GM18907 (cell line): Measurements from ENCODE around the gene GSX2.
"Not testable (repeated sequence)": the region's sequence is repeated elsewhere in the genome, so short reads cannot be mapped to it uniquely, and the experiment has no call there.

ENCODE experiments used
- ATAC-seq: cut with Tn5 transposase; IDR thresholded peaks from one replicate; pipeline ENCODE4 v1.9.1; 2021; ENCODE audit warnings: mild to moderate bottlenecking, moderate library complexity; ENCODE audit not compliant: unreplicated experiment

GSX2 gene

DNA sequence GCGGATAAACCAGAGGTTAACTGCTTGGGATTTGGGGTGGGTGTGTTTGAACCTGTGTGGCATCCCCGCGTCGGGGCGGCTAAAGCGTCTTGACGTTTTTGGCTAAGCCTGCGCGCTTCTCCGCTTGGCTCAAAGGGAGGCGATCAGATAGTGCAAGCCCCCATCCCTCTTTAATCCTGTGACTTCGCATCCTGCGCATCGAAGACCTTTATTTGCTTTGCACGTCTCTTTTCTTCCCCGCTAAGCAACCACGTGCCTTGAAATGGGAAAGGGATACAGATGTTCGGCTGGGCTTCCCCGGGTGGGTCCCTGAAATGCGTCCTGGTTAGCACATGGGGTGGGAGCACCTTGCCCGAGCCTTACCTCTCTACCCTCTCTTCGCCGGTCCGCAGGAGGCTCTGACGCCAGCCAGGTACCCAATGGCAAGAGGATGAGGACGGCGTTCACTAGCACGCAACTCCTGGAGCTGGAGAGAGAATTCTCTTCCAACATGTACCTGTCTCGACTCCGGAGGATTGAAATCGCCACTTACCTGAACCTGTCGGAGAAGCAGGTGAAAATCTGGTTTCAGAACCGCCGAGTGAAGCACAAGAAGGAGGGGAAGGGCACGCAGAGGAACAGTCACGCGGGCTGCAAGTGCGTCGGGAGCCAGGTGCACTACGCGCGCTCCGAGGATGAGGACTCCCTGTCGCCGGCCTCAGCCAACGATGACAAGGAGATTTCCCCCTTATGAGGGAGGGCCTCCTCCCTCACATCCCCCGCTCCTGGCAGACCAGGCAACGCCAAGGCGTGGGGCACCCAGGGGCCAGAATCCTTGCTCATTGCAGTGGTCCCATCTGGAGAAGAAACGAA is 1.5 kb downstream of the GSX2 start:
- no peak for ATAC-seq

DNA sequence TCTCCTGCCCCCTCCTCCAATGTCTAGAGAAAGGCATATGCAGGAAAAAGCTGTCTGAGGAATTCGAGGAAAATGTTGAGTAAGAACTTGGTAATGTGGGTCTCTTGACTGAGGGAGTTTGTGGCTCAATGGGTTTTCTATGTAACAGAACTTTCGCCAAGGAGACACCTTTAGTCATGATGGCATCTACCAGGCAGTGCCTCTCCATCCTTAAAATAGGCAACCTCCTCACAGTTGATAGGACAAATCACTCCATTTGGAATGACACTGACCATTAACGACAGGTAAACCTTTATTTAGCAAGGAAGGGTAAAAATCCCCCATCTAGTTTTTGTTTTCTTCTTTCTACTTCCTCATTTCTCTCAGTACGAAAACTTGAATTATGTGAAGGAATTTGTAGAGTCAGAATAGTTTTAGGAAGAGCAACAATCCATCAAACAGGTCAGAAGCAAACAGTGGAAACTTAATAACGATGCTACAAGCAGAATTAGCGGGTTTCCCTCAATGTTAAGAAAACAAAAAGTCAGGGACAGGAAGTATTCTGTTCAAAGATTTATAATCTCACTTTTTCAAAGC is 2.7 kb downstream of the GSX2 start:
- ATAC-seq: no peak

DNA sequence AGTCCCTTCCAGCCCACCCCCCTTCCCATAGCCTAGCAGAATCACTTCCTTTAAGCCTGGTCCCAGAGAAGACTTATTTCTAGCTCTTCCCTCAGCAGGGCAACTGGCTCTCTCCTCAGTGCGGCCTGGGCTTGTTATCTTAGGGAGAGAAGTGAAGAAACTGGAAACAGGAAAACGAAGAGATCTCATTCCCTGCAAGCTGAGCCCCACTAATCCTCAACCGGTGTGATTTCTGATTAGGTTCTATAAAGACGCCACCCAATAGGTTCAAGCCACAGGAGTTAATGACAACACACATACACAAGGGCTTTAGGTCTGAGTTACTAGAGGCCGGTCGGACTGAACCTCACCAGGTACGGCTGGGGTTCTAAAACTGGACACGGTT is 3.2 kb downstream of the GSX2 start:
- ATAC-seq: no peak

DNA sequence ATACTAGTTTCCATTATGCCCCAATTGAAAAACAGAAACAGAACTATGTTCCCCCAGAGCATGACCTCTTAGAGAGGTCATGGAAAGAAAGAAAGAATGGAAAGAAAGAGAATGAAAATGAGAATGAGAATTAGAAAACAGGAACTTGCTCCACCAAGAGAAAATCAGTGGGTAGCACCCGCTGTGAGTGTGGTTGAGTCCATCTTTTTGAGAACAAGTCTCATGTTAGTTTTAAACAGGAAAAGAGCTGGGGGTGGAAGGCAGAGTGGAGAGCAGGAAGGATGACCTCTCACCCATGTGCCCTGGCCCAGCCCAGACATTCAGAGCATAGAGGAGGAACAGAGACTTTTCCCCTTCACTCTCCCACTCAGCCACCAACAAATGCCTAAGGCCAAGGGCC is 4.9 kb downstream of the GSX2 start:
- ATAC-seq: peak; percentile 30

DNA sequence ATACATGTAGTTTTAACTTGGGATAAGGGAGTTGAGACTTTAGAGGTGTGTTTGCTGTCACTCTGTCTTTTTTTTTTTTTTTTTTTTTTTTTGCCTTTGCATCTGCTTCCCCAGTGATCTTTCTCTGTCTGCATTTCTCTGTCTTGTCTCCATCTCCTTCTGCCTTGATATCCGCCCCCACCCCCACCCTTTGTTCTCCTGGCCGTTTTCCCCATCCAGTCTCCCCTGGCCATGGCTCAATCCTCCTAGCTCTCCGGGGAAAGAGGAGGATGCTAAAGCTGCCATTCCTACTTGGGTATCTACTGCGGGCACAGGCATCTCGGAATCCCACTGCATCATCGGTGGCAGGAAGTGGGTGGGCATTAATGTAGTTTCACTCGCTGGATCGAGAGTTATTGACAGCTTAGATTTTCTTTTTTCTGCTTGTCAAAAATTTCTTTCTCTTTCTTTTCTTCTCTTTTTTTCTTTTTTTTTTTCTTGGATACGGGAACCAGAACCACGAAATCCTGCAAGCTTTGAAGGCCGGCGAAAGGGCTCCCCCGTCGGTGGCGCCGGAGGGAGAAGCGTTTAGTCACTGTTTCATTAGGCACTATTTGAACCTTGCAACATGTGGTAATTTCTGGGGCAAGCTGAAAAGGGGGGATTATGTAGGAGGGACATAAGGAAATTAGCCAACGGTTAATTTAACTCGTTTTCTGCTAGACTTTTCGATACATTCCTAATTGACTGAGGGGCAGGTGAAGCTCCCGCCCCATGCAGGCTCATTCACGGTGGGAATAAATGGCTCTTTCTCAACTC is 8.2 kb downstream of the GSX2 start:
- ATAC-seq: no peak

DNA sequence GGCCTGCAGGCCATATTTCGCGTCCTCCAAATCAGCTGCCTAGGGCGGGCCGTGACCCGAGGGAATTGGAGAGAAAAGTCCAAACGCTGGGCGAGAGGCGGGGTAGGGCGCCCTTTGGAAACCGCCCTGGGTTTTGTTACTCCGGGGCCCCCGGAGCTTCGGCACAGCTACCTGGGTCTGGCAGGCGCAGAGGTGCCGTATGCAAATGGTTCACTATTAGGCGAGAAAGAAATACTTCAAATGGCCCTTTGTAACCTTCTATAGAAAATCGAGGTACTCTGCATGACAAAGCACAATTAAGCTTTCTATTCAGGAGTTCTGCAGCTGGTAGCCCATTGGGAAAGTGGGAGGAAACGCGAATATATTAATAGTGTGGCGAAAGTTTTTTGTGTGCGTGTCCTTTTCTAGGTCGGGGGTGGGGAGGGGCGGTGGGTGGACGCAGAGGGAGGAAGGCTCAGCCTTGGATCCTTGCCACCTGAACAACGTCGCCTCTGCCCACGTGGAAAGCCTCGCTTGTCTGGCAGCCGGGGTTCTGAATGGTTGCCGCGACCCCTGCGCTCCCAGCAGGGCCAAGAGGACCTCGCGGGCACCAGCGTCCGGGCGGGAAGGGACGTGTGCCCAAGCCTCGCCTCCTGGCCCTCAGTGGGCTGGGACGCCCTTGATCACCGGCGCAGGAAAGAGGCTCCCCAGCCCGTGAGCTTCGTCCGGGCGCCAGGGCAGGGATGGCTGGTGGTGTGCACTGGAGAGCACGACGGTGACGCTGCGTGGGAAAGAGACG is 9.5 kb downstream of the GSX2 start:
- ATAC-seq: no peak

DNA sequence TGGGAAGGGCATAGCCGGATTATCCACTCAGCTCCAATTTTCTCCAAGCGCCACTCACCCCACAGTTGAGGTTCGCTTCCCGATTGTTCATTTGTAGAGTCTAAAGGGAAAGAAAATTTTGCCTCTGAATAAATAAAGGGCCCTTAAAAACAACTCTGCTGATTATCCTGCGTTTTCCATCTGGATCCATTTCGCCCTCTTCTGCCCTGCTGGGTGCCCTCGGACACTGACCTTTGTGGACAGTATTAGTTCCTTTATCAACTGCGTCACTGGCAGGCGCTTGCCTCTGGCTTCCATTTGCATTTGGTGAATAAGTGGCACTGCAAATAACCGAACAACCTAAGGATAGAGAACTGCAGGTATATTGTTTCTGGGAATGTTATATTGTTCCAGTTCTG is 10.1 kb downstream of the GSX2 start:
- no peak for ATAC-seq

DNA sequence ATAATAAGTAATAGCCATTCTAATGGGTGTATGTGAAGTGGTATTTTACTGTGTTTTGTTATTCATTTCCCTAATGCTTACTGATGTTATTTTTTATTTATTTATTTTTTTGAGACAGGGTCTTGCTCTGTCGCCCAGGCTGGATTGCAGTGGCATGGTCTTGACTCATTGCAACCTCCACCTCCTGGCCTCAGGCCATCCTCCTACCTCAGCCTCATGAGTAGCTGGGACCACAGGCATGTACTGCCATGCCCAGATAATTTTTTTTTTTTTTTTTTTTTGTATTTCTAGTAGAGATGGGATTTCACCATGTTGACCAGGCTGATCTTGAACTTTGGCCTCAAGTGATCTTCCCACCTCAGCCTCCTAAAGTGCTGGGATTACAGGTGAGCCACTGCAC is 13.2 kb downstream of the GSX2 start:
- not testable (repeated sequence) for ATAC-seq

DNA sequence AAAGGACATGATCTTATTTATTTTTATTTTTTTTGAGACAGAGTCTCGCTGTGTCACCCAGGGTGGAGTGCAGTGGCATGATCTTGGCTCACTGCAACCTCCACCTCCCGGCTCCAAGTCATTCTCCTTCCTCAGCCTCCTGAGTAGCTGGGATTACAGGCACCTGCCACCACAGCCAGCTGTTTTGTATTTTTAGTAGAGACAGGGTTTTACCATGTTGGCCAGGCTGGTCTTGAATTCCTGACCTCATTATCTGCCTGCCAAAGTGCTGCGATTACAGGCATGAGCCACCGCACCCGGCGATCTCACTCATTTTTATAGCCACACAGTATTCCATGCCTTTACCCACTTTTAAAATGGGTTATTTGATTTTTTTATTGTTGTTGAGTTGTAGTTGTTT is 16.3 kb downstream of the GSX2 start:
- ATAC-seq: not testable (repeated sequence)

DNA sequence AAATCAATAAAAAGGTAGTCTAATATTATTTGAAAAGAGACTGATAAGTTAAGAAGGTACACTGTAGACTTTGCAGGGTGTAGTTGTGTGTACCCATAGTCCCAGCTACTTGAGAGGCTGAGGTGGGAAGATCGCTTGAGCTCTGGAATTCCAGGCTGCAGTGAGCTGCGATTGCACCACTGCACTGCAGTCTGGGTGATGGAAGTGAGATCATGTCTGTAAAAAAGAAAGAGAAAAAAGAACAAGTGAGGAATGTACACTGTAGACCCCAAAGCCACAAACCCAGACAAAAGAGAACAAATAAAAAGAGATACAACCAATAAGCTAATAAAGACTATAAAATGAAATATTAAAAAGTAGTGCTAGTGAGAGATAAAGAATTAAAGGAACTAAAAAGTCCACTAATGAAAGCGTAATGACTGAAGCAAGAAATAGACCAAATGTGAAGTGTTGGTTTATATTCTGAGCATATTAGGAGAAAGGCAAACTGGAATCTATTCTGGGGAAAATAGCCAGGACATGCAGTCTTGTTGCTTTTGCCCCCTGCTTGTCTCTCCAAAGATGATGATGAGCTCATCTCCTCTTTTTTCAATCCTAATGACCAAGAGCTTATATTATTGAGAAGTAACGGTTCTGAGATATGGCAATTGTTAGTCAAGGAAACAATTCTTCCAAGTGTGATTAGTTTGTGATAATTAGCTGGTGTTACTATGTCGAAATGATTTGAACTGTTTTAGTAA is 19.1 kb downstream of the GSX2 start:
- no peak for ATAC-seq

DNA sequence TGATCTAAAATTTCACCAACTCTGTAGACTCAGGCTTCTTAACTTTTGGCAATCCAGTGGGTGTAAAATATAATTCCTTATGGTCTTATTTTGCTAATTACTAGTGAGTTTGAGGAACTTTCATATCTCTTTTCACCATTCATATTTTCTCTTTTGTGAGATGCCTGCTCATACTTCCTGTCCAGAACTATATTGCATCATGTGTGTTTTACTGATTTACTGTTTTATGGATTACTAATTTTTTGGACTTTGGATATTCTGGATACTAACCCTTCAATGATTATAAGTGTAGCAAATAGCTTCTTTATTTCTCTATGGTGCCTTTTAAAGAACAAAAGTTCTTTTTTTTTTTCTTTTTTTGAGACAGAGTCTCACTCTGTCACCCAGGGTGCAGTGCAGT is 20.6 kb downstream of the GSX2 start:
- no peak for ATAC-seq

DNA sequence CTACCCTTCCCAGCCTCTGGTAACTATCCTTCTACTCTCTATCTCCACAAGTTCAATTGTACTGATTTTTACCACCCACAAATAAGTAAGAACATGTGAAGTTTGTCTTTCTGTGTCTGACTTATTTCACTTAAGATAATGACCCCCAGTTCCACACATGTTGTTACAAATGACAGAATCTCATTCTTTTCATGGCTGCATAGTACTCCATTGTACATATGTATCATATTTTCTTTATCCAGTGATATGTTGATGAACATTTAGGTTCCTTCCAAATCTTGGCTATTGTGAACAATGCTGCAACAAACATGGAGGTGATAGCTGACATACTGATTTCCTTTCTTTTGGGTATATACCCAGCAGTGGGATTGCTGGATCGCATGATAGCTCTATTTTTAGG is 27.7 kb downstream of the GSX2 start:
- ATAC-seq: no peak

DNA sequence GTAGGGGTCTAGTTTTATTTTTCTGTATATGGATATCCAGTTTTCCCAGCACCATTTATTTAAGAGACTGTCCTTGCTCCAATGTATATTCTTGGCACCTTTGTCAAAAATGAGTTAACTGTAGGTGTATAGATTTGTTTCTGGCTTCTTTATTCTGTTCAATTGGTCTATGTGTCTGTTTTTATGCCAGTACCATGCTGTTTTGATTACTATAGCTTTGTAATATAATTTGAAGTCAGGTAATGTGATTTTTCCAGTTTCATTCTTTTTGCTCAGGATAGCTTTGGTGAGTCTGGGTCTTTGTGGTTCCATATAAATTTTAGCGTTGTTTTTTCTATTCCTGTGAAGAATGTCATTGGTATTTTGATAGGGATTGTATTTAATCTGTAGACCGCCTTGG is 28.7 kb downstream of the GSX2 start:
- ATAC-seq: not testable (repeated sequence)

DNA sequence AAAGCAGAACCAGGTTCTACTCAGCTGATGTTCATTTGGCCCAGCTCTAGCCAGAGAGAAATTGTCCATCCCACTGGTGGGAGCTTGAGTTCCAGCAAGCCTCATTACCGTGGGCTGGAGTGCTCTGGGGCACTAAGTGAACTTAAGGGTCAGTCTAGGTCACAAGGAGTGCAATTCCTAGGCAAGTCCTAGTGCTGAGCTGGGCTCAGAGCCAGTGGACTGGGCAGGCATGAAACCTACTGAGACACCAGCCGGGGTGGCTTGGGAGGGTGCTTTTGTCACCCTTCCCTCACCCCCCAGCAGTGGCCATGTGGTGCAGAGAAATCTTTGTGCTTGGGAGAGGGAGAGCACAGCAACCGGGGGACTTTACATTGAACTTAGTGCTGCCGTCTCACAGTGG is 39.4 kb downstream of the GSX2 start:
- ATAC-seq: no peak

DNA sequence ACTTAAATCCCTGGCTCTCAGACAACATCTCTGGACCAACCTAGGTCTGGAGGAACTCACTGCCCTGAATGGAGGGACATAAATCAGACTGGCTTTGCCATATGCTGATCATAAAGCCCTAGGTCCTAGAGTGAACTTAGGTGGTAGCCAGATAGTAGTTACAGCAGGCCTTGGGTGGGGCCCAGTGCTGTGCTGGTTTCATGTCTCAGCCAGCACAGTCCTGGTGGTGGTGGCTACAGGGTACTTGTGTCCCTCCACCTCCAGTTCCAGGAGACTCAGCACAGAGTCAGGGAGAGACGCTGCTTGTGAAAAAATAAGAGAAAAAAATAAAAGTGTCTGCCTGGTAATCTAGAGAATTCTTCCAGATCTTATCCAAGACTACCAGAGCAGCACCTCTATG is 40.3 kb downstream of the GSX2 start:
- ATAC-seq: no peak

DNA sequence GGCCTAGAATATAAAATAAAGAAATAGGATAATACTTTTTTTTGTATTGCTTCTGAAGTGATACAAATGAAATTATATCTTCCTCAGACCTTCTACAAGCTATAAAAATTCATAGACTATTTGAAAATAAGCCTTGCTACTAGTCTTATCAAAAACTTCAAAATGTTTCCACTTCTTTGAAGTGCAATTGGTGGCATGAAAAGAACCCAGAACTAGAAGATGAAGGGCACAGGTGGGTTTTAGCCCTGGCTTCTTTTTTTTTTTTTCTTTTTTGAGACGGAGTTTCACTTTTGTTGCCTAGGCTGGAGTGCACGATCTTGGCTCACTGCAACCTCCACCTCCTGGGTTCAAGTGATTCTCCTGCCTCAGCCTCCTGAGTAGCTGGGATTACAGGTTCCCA is 44.2 kb downstream of the GSX2 start:
- ATAC-seq: no peak

DNA sequence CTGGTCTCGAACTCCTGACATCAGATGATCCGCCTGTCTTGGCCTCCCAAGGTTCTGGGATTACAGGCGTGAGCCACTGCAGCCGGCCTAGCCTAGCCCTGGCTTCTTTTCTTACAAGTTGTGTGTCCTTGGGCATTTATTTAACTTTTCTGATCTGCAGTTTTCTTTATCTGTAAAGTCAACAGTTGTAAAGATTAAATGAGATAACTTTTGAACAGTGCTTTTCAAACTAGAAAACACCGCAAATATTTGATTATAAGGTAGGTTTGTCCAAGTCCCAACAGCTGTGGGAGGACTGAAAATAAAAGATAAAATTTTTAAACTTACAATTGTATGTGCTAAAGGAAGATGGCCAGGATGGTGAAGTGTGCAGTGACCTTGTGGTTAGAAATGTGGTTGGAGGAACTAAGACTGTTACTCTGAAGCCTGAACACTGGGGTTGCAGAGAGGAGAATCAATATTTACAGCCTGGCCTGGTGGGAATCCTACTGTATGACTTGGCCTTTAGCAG is 44.8 kb downstream of the GSX2 start:
- no peak for ATAC-seq

DNA sequence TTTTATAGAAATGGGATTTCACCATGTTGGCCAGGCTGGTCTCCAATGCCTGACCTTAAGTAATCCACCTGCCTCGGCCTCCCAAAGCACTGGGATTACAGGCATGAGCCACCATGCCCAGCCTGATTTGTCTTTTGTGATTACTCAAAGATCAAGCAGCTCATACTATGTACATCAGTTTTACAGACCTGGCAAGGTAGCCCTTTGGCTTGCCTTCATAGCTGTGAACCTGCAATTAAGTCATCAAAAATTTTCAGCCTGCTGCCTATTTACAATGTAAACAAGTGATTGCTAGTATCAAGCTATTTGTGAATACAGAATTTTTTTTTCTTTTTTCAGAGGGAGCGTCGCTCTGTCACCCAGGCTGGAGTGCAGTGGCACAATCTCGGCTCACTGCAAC is 46.2 kb downstream of the GSX2 start:
- no peak for ATAC-seq

DNA sequence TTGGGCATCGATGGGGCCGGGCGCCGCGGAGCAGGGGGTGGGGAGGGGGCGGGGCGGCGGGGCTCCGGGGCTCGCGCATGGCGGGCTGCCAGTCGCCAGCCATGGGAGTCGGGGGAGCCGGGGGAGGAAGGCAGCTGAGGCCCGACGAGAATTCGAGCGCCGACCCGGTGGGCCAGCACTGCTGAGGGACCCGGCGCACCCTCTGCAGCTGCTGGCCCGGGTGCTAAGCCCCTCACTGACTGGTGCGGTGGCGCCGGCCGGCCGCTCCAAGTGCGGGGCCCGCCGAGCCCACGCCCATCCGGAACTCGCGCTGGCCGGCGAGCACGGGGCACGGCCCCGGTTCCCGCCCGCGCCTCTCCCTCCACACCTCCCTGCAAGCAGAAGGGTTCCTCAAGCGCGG is 49.4 kb downstream of the GSX2 start:
- no peak for ATAC-seq
